Progenitor cell of endocrine pancreas (in vitro differentiated cells): Measurements from ENCODE around the gene FOXP2. TPM values are rescaled to one million over a fixed set of nuclear protein-coding genes. Genes with fewer than 3 reads are reported as not detected.
"Not testable (repeated sequence)": the region's sequence is repeated elsewhere in the genome, so short reads cannot be mapped to it uniquely, and the experiment has no call there.

Experiments
- DNase-seq: peaks from one replicate; pipeline ENCODE4 v3.0.0; 2021; ENCODE audit warnings: low spot score; ENCODE audit not compliant: unreplicated experiment
- H3K27ac Mint-ChIP-seq: 2 replicates; pipeline ENCODE4 v1.8.0; 2021; ENCODE audit warnings: mild to moderate bottlenecking, moderate library complexity, mixed read lengths
- H3K27me3 Mint-ChIP-seq: 2 replicates; pipeline ENCODE4 v1.8.0; 2021; ENCODE audit warnings: mixed read lengths
- H3K36me3 Mint-ChIP-seq: 2 replicates; pipeline ENCODE4 v1.8.0; 2022; ENCODE audit warnings: mixed read lengths; ENCODE audit not compliant: insufficient read depth
- H3K4me1 Mint-ChIP-seq: 2 replicates; pipeline ENCODE4 v1.8.0; 2021; ENCODE audit warnings: low read depth, mixed read lengths
- H3K4me3 Mint-ChIP-seq: 2 replicates; pipeline ENCODE4 v1.8.0; 2021; ENCODE audit warnings: low read depth, mild to moderate bottlenecking, moderate library complexity, mixed read lengths
- H3K9me3 Mint-ChIP-seq: 2 replicates; pipeline ENCODE4 v1.8.0; 2021; ENCODE audit warnings: low read depth, mixed read lengths
- CTCF ChIP-seq: fragments of 200-600 bp; sonication (generic); IDR thresholded peaks from one replicate; pipeline ENCODE4 v1.5.0; 2021; ENCODE audit warnings: antibody characterized with exemption, mild to moderate bottlenecking; ENCODE audit not compliant: unreplicated experiment
- total RNA-seq: library from RNA; stranded (reverse); gene quantifications from 2 replicates; pipeline ENCODE4 v1.2.1, GENCODE V29; 2021

The FOXP2 gene
- total RNA-seq, 1 donor from 2014 or later = 5.8 TPM

- Mint-ChIP-seq H3K27me3 (no peaks in the 10 kb centered on the region), H3K4me1 (no peaks in the 10 kb centered on the region), H3K4me3 (no peak overlapping the region), H3K27ac (no peak overlapping the region), H3K36me3 (no peaks in the 10 kb centered on the region), H3K9me3 (peaks cover 2% of the 10 kb centered on the region)
- TF ChIP-seq CTCF = no peak
- no peak for DNase-seq
Observed at GRCh38 chr7:114375907-114376306, 38.7 kb upstream of the FOXP2 start.

GRCh38 chr7:114383946-114384345 lies 30.7 kb upstream of the FOXP2 start:
- H3K4me1 Mint-ChIP-seq, H3K9me3 Mint-ChIP-seq, H3K4me3 Mint-ChIP-seq, H3K36me3 Mint-ChIP-seq, H3K27me3 Mint-ChIP-seq, H3K27ac Mint-ChIP-seq, DNase-seq: not testable (repeated sequence)

- H3K27me3 Mint-ChIP-seq, H3K4me1 Mint-ChIP-seq, H3K9me3 Mint-ChIP-seq, DNase-seq, H3K27ac Mint-ChIP-seq, H3K36me3 Mint-ChIP-seq, H3K4me3 Mint-ChIP-seq: not testable (repeated sequence)
Observed at GRCh38 chr7:114384346-114384745, 30.3 kb upstream of the FOXP2 start.

- Mint-ChIP-seq H3K4me1 (no peaks in the 10 kb centered on the region), H3K4me3 (no peak overlapping the region), H3K27ac (no peak overlapping the region), H3K36me3 (no peaks in the 10 kb centered on the region), H3K27me3 (no peaks in the 10 kb centered on the region), H3K9me3 (no peaks in the 10 kb centered on the region)
- no peak for TF ChIP-seq CTCF
- no peak for DNase-seq
Observed at GRCh38 chr7:114388021-114388420, 26.6 kb upstream of the FOXP2 start.

- H3K36me3 Mint-ChIP-seq = no peaks in the 10 kb centered on the region
- H3K4me3 Mint-ChIP-seq = no peak overlapping the region
- peaks cover 3% of the 10 kb centered on the region for H3K4me1 Mint-ChIP-seq
- H3K27me3 Mint-ChIP-seq = peaks cover 6% of the 10 kb centered on the region
- no peak for TF ChIP-seq CTCF
- H3K27ac Mint-ChIP-seq = no peak overlapping the region
- H3K9me3 Mint-ChIP-seq = no peaks in the 10 kb centered on the region
- no peak for DNase-seq
Observed at GRCh38 chr7:114392686-114393085, 21.9 kb upstream of the FOXP2 start.

GRCh38 chr7:114402876-114403635 lies 11.6 kb upstream of the FOXP2 start:
- Mint-ChIP-seq H3K4me3 (no peak overlapping the region), H3K4me1 (peaks cover 5% of the 10 kb centered on the region), H3K27ac (no peak overlapping the region), H3K36me3 (no peaks in the 10 kb centered on the region), H3K9me3 (no peaks in the 10 kb centered on the region), H3K27me3 (peaks cover 6% of the 10 kb centered on the region)
- no peak for DNase-seq
- TF ChIP-seq CTCF = no peak
